Right renal pelvis (tissue), 4 donors: Measurements from ENCODE around the gene OTOS. TPM values are rescaled to one million over a fixed set of nuclear protein-coding genes. Genes with fewer than 3 reads are reported as not detected.

ENCODE experiments used
- DNase-seq, 4 donors: peaks; one replicate each; pipeline ENCODE4 v3.0.0-alpha.2; 2013; ENCODE audit warnings: low read depth in 4 of 4, low spot score in 3 of 4, missing footprints in 1 of 4
- polyA plus RNA-seq, 4 donors: library from polyadenylated mRNA; unstranded; fragments of 120-200 nt; gene quantifications; one replicate each; pipeline ENCODE4 v1.2.1, GENCODE V29; 2013; ENCODE audit not compliant: insufficient read length in 4 of 4

OTOS gene
- polyA plus RNA-seq, 4 donors, result 0.31 to 0.34 TPM; not detected in 2

DNA sequence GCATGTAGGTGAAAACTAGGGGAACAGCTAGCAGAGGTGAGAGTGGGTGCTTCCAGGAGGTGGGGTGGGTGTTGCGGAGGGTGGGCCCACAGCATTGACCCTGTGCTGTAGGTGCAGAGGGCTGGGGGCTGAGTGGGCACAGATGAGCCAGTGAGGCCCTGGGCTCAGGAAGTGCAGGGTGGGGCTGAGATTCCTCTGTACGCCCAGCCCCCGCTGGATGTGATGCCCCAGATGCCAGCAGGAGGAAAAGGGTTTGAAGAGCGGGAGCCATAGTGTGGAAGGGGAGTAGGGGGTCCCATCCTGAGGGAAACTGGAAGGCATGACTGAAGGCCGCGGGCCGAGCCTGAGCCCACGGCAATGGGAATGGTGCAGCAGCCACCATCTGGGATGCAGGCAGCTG lies 14.1 kb upstream of the OTOS start:
- DNase-seq, result no peak

DNA sequence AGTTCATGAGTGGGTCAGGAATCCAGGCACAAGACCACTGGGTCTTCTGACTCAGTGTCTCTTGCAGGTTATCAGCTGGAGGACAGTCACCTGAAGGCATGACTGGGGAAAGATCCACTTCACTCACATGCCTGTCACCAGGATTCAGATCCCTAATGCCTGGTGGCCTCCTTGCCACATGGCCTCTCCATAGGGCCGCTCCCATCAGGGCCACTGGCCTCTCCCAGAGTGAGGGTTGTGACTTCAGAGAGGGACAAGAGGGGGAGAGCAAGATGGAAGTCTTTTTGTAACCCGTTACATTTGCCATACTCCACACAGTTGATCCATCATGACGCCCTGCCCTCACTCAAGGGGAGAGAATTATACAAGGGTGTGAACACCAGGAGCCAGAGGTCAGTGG lies 13.0 kb upstream of the OTOS start:
- DNase-seq, result no peak

DNA sequence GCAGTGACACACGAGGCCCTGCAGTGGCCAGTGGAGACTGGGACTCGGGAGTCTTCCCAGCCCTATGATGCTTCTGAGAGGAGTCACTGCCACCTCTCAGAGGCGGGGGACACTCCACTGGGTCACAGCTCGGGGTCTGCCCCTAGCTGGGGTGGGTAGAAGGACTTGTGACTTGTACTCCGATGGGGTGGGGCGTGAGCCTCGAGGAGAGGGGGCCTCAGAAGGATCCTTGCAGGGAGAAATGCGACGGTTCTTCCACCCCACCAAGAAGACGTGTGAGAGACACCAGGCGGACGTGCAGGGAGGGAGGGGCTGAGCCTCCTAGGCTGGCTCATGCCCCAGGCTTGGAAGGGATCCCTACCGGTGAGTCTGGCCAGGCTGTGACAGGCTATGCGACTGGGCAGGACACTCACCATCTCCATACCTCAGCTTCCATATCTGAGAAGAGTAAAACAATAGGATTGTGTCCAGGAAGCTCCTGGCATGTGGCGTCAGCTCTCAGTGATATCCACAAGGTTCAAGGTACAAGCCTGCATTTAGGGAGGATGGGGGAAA lies 11.1 kb upstream of the OTOS start:
- no peak for DNase-seq

DNA sequence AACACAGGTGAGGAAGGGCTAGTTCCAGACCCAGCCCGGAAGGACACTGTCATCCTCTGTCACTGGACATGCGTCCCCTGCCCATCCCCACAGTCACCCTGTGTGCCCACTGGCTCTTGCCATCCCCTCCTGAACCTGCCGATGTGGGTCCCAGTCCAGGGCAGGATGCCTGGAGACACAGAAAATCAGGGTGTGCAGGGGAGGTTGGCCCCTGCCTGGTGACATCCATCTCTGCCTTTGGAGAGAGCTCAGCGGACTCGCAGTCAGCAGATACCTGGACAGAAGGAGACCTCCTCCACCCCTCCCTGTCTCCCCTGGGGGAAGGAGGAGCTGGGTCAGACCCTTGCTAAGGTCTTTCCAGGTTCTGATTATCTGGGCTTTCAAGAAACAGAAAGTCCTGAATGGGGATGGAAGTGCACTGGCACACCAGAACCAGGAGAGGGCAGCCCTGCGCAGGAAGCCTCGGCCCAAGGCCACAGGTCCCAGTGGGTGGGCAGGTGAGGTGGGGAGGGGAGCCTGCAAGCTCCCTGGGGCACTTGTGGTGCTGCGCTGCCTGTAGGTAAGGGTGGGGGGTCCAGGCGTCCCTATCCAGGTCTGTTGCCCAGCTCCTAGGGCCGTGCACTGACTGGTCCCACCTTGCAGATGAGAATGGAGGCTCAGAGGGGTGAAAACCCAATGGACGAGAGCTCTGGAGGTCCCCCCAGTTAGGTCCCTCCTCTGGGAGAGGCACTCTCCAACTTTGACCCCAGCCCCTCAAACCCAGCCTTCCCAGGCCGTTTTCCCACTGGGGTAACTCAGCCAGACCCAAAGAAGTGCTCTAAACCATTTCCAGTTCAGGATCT lies 9.7 kb upstream of the OTOS start:
- DNase-seq, result no peak

DNA sequence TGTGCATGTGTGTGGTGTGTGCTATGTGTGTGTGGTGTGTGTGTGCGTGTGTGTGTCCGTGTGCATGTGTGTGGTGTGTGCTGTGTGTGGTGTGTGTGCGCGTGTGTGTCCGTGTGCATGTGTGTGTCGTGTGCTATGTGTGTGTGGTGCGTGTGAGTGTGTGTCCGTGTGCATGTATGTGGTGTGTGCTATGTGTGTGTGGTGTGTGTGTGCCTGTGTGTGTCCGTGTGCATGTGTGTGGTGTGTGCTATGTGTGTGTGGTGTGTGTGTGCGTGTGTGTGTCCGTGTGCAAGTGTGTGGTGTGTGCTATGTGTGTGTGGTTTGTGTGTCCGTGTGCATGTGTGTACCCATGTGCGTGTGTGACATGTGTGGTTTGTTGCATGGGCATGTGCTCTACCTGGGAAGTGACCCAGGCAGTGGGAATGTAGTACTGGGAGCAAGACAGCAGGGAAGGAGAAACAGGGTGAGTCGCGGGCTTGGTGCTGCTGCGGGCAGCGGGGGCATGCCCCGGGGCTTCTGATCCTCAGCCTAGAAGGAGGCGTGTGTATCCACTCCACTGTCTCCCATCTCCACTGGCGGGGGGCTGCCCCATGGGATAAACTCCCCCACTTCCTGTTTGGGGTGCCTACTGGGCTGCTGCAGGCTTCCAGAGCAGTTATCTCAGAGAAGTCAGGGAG lies 7.6 kb upstream of the OTOS start:
- no peak for DNase-seq

DNA sequence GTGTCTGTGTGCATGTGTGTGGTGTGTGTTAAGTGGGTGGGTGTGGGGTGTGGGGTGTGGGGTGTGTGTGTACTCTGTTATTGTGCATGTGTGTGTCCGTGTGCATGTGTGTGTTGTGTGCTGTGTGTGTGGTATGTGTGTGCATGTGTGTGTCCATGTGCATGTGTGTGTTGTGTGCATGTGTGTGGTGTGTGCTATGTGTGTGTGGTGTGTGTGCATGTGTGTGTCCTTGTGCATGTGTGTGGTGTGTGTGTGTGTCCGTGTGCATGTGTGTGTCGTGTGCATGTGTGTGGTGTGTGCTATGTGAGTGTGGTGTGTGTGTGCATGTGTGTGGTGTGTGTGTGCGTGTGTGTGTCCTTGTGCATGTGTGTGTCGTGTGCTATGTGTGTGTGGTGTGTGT lies 6.9 kb upstream of the OTOS start:
- DNase-seq, result no peak

DNA sequence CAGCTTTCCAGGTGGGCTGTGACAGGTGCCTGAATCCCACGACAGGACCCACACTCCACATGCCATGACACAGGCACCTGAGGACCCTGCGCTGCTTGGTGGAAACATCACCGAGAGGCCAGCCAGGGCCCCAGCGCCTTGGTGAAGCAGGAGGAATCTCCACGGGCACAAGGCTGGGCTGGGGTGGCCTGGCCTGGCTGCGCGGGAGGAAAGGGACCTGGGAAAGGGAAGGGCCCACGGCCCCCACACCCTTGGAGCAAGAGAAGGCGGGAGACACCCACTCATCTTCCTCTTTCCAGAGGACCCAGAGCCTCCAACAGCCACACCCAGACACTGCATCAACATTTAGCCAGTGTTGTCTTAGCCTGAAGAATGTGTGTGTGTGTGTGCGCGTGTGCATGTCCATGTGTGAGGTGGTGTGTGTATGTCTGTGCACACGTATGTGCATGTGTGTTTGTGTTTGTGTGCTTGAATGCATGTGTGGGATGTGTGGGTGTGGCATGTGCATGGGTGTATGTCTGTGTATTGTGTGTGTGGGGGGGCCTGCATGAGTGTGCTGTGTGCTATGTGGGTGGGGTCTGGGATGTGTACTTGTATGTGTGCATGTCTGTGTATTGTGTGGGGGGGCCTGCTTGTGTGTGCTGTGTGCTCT lies 6.3 kb upstream of the OTOS start:
- DNase-seq, result no peak

DNA sequence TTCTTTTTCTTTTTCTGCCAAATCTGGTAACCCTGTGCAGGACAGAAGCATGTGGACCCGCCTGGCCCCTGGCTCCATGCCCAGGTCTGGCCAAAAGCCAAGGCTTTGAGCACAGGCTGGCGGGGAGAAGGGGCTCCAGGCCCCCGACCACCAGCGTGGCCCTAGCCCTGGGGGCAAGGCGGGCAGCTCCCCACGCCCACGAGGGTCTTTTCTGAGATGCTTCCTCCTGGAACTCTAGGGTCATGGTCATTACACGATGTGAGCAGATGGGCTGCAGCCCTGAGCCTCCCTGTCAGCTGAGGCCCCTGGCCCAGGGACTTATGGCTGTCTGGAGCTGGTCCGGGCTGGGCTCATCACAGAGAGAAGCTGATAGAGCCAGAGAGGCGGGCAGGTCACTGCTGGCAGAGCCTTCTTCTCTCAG lies 5.7 kb upstream of the OTOS start:
- no peak for DNase-seq

DNA sequence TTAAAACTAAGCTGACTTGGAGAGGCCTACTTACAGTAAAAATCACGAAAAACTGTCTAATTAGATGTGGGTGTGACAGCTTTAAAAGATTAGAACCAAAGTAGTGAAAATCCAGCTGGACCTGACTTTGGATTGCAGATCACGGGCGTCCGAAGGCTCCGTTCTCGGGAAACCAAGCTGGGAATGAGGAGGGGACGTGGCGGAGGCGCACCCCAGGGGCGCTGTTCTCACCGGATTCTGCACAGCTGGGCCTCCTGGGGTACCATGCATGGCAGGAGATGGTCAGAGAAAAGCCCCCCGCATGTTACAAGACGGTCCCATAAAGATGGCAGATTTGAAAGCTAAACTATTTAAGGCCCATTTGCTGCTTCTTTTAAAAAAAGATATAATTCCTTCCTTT lies 5.0 kb upstream of the OTOS start:
- DNase-seq, result no peak

DNA sequence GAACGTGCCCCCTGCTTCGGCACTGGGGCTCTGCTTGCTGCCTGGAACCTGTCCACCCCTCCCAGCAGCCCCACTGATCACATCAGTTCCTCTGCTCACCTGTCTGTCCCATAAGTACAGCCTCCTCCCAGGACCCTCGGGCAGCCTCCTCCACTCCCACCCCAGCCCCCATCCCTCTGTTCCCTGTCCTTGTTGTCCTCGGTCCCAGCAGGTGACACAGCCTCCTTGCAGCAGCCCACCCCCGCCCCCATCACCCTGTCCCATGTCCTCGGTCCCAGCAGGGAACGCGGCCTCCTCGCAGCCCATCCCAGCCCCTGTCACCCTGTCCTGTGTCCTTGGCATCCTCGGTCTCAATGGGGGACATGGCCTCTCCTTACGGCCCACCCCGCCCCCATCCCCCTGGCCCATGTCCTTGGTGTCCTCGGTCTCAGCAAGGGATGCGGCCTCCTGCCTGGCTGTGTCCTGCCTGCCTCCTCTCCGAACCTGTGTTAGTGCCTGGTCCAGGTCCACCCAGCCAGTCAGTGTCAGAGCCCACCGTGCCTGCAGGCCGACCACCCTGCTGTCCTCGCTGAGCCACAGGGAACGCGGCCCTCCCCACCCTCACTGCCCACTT lies 4.3 kb upstream of the OTOS start:
- no peak for DNase-seq

DNA sequence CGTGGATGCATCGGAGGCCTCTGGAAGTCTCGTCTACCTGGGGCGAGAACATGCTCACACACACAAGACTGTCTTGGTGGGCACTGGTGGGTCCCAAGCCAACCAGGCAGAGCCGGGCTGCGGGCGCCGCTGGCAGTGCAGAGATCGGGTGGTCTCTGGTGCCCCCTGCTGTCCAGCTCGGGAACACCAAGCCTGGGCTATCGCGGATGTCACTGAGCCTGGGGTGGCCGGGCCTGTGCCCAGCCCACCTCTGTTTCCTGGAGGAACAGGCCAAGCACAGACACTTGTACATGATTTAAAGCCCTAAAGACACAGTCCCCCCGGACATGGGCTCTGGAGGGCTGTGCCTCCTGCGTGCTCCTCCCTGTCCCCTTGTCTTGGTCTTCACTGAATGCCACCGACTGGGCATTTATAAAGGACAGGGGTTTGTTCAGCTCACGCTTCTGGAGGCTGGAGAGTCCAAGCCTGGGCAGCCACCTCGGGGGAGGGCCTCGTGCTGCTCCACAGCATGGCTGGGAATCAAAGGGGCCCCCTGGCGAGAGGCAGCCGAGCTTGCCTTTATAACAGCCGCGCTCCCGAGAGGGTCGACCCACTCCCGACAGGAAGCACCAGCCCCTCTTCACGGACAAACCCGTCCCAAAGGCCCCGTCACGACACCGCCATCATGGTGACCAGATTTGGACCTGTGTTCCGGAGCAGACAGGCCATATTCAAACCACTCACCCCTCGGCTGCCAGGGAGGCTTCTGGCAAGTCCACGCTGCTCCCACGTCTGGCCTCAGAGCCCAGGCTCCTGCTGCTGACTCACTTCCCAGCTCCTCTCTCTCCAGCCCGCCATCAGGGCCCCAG lies 3.6 kb upstream of the OTOS start:
- DNase-seq, result peak in 3 of 4 donors; percentile 40 to 67 (median 46)

DNA sequence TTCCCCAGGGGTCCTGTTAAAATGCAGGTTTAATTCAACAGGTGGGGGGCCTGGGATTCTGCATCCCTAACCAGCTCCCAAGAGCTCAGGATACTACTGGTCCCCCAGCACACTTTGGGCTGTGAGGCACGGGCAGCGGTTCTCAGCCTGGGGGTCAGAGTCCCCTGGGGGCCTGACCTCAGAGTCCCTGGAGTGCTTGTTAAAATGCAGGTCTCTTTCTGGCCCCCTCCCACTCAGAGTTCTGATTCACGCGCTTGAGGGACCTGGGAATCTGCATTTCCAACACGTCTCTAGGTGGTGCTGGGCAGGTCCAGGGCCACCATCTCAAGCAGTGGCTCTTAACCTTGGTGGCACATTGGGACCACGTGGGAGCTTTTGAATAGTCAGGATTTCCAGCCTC lies 2.8 kb upstream of the OTOS start:
- no peak for DNase-seq

DNA sequence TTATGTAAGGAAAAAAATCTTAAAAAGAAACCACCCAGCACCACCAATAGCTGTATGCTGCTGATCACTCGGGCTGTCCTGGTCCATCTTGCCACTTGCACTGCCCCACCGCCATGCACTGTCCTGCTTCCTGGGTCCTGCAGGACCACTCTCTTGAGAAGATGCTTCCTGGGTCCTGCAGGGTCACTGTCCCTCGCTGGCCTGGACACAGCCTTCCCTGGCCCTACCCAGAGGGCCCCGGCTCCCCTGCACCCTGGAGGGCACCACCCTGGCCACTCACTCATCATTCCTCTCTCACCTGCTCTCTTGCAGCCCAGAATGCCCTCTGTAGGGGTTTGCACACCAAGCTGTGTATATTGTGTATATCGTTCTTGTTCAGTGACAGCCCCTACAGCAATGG lies 2.4 kb upstream of the OTOS start:
- DNase-seq, result no peak

DNA sequence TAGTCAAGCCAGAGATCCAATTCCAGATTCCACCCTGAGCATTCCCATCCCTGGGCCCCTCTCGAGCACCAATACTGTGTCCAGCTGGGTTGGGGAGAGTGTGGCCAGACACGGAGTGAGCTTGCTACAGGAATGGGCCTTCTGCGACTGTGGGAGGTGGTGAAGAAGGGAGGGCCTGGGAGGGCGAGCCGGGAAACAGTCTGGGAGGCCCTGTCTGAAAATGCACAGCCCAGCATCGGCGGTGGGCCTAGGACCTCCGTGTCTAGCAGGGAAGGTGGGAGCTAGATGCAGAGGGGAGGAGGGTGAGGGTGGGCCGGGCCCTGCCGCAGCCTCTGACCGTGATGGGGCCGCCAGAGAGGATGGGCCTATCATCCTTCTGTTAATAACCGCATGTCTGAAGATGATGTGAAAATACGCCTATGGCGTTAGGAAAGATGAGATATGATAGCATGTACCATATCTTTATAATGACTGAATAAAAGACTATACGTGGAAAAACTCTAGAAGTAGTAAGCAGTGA lies 1.9 kb upstream of the OTOS start:
- no peak for DNase-seq

DNA sequence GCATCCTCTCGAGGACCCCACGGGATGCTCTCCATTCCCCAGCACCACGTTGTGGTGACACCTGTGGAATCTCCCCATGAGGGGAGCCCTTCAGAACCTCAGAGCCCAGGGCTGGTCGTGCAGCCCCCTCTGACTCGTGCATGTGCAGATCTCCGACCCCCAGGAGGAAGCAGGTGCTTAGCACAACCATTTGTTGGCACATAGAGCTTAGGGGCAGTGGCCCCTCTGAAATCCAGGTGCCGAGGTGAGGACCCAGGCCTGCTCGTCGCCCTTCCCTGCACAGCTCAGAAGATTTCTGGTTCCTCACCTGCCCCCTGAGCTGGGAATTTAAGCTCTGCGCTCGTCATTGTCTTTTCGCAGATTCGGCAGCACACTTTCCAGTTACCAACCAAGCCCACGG lies 1.3 kb upstream of the OTOS start:
- DNase-seq, result no peak

DNA sequence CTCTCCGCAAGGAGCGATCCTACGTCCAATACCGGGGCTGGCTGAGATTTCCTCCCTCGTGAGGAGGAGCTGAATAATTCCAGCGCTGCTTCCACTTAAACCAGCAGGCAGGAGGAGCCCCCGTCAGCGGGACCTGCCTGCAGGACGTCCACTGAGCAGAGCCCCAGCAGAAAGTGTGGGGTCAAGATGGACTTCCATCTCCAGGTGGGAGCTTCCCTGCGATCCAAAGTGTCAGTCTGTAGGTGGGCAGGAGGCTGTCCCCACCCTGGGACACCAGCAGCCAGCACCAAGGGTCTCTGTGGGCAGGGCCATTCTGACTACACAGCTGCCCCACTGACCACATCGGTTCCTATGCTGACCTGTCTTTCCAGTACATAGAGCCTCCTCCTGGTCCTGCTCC lies 462 bp upstream of the OTOS start:
- DNase-seq, result no peak

DNA sequence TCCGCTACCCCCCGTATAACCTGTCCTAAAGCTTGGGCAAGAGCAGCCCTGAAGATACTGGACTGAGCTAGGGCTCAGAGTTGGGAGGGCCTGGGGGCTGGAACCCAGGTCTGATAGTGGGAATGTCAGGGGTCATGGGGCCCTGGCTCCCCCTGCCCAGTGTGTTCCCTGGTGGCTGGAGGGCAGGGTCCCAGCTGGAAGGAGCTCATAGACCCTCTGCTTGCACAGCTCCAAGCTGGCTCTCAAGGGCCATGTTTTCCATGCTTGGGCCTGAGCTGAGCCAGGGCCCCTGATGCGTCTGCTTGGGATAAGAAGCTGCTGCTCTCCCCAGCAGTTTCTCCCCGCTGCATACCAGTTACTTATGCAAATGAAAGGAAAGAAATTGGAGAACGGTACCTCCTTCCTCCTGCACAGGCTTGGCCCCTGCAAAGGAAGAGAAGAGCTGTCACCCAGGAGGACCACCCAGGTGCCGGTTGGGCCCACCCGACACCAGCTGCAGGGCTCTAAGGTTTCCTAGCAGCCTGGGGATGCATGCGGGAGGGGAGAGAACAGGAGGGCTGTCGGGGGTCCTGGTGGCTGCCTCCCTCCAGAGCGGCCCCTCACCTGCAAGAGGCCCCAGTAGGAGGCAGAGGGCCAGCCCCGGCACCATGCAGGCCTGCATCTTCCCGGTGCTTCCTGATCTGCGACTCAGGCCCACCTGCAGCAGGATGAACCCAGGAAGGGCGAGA lies 628 bp downstream of the OTOS start:
- DNase-seq, result no peak

DNA sequence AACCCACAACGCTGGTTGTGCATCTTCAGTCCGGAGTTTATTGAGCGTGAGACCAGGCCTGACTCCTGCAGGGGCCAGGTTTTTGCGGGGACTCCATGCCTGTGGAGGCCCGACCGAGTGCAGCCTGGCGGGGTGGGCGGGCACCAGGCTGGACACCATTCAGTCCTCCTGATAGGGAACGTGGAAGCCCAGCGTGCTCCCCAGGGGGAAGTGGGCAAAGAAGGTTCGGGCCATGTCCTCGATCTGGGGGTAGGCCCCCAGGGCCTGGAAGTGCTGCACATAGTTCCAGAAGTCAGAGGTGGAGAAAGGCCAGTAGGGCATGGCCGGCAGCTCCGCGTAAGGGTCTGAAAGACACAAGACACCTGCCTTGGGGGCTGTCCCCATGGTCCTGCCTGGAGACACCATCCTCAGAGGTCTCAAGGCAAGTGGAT lies 1.4 kb downstream of the OTOS start:
- DNase-seq, result no peak
